CD1c-positive myeloid dendritic cell (primary cell): ENCODE measurements around the gene EFCAB5.
"Not testable (repeated sequence)": the region's sequence is repeated elsewhere in the genome, so short reads cannot be mapped to it uniquely, and the experiment has no call there.

Experiments
- DNase-seq: peaks from one replicate; pipeline ENCODE4 v3.0.0-alpha.2; 2016; ENCODE audit errors: extremely low spot score

The EFCAB5 gene

DNA sequence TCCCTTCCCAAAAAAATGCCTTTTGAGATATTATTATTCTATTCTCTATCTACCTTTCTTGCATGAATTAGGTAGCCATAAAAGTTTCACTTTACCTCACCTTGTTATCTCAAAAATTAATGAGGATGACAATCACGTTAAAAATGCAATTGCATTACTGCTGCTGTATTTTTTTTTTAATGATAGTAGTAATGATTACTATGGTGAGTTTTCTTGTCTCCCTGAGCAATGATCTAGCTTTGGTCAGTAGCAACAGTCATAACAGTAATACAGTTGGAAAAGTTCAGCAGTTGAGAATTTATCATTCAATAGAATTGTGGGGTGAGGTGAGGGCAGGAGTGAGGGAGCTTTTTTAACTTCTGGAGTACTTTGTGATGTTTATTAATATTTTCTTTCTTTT lies at the start of gene EFCAB5:
Gene EFCAB5 (plus strand): TSS at position 301 of the 400 bp plus-strand sequence. CDS start 163 bp downstream, outside the sequence.
- DNase-seq = no peak

DNA sequence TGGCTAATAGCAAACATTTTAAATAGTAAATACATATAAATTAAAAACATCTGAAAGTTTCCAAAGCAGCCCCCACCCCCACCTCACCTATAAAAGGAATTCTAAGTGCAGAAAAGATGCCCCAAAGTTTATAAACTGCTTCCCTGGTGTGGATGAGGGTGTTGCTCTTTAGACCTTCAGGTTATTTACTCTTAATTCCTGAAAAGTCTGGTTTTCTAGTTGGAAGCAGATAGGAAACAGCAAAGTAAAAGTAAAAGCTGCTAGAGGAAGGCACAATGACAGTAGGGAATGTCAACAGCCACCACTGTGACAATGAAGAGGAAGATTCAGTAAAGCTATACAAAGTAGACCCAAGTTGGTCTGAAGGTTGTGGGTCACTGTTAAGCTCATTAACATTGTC lies 49.2 kb upstream of the EFCAB5 start:
- DNase-seq = no peak

DNA sequence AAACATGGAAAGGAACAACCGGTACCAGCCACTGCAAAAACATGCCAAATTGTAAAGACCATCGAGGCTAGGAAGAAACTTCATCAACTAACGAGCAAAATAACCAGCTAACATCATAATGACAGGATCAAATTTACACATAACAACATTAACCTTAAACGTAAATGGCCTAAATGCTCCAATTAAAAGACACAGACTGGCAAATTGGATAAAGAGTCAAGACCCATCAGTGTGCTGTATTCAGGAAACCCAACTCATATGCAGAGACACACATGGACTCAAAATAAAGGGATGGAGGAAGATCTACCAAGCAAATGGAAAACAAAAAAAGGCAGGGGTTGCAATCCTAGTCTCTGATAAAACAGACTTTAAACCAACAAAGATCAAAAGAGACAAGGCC lies 44.3 kb upstream of the EFCAB5 start:
- not testable (repeated sequence) for DNase-seq

DNA sequence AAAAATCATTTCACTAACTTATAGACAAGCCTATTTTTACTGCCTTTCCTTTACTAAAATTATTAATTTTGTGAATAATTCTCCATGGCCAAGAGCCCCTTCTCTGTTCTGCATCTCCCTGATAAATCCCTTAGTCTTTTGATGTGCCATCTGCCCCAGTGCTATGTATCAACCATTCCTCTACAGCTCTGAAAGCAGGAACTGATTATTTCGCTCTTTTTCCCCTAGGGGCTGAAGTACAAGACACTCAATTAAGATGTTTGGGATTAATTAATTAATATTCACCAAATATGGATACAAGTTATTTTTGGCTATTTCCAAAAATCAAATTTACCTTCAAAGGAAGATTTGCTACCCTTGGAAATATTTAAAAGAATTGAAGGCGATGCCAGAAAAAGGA lies 38.0 kb upstream of the EFCAB5 start:
- DNase-seq = no peak

DNA sequence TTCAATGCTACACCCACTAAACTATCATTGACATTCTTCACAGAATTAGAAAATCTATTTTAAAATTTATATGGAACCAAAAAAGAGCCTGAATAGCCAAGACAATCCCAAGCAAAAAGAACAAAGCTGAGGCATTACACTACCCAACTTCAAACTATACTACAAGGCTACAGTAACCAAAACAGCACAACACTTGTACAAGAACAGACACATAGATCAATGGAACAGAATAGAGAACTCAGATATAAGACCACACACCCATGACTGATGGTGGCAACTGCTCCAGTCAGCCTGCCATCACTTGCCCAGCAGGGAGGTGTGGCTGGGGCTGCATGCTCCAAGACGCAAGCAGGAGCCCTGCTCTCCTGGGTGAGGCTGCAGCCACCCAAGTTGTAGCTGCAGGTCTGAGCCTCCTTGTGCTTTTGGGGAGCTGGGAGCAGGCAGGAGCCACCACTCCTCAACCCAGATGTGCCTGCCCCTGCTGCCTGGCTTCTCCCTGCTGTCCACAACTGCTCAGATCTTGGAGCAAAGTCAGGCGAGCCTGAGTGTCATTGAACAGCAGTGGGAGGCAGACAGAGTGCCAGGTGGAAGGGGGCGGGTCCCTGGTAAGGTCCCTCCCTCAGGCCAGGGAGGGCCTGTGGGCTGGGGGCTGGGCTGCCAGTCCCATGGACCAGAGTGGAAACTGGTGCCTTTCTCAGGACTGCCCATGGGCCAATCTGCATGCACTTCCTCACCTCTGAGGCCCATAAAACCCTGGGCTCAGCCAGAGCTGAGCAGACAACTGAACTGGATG lies 36.2 kb upstream of the EFCAB5 start:
- DNase-seq = no peak

DNA sequence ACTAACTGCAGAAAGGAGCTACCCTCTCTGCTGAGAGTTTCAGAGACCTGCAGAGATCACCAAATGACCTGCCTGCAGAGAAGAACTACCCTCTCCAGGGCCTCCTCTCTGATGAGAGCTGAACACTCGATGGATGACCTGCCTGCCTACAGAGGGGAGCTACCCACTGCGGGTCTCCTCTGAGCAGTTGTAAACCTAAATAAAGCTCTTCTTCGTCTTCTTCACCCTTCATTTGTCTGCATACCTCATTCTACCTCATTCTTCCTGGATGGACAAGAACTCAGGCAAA lies 35.6 kb upstream of the EFCAB5 start:
- no peak for DNase-seq

DNA sequence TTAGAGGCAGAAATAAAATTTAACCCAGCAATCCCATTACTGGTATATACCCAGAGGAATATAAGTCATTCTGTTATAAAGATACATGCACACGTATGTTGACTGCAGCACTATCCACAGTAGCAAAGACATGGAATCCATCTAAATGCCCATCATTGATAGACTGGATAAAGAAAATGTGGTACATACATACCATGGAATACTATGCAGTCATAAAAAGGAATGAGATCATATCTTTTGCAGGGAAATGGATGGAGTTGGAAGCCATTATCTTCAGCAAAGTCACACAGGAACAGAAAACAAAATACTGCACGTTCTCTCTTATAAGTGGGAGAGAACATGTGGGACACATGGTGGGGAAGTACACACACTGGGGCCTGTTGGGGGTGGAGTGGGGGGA lies 34.5 kb upstream of the EFCAB5 start:
- no peak for DNase-seq

DNA sequence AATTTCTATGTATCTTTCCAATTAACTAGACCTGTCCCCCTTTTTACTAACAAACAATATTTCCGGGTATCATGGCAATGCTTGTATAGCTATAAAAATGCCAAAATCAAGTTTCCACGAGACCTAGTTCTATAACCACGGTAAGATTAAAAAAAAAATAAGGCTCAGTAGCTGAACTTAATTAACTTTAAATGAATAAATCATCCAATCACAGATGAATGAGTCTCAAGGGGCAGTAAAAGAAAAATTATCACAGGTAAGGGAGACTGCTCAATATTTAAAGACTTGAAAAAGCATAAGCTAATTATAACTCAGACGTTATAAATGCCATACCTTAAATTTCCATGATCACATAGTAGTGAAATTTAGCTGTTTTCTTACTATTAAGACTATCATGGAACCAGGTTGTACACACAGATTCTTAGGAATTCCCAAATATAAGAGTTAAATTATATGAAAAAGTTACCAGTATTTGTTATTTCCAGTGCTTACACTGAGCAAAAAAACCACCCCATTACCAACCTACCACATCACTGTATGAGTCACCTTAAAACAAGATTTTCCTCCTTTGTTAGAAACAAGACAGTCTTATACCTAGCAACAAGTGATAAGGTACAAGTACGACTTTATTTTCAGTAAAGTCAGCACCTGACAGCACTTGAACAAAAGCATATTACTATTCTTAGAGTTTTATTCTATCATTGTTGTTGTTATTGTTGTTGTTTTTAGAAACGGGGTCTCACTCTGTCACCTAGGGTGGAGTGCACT lies 32.0 kb upstream of the EFCAB5 start:
- DNase-seq = no peak

DNA sequence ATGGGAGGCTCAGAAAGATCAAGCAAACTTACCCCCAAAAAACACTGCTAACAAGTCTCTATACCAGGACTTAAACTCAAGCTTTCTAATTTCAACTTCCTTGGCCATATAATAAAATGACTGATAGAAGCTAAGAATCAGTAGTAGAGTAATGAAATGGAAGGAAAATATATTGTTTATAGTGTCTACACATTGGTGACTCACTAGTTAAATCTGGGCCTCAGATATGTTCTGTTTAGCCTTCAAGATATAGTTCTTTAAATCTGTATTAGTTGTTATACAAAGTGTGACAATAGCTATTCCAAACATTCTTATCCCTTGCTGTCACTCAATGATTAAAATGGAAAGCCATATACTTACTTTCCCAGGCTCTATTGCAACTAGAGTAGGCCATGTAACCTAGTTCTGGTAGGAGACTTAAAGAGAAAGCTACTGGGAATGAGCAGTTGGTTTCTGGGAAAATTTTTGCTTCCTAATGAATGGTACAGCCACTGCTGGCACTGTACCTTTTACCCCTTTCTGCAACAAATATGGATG lies 29.7 kb upstream of the EFCAB5 start:
- DNase-seq = no peak

DNA sequence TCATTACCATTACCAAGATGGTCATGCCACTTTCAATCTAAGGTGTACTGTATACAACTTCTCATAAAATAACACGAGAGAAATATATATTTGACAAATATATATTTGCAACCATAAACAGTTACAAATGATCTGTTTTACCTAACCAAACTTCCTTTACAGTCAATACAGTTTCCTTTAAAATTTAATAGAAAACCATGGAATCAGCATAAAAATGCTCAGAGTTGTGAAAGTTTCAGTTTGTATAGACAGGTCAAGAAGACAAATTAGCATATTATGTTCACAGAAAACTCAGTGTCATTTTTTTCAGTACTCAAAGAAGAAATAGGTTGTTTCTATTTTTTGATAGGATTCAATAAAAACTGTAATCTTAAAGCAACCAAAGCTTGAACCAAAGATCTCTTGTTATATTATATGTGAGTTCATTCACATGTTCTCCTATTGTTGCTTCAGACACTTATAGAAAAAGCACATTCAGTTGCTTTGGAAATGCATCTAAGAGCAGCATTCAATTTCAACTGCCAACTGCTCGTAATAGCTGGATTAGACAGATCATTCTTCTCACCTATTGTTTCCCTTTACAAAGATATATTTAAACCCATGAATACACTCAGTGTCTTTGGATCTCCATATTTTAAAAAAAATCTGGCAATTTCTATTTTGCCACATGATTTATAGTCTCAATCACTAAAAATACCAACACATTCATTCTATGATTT lies 26.5 kb upstream of the EFCAB5 start:
- DNase-seq = no peak

DNA sequence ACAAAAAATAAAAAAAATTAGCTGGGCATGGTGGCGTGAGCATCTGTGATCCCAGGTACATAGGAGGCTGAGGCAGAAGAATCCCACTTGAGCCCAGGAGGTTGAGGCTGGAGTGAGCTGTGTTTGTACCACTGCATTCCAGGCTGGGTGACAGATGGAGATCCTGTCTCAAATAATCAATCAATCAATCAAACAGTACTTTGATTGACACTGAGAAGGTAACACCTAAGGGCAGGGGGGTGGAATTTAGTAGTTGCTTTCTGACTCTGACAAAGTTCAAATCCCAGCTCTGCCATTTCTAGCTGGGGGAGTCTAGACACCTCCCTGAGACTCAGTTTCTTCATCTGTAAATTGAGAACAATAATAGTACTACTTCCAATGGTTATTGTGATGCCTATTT lies 23.4 kb upstream of the EFCAB5 start:
- DNase-seq = no peak

DNA sequence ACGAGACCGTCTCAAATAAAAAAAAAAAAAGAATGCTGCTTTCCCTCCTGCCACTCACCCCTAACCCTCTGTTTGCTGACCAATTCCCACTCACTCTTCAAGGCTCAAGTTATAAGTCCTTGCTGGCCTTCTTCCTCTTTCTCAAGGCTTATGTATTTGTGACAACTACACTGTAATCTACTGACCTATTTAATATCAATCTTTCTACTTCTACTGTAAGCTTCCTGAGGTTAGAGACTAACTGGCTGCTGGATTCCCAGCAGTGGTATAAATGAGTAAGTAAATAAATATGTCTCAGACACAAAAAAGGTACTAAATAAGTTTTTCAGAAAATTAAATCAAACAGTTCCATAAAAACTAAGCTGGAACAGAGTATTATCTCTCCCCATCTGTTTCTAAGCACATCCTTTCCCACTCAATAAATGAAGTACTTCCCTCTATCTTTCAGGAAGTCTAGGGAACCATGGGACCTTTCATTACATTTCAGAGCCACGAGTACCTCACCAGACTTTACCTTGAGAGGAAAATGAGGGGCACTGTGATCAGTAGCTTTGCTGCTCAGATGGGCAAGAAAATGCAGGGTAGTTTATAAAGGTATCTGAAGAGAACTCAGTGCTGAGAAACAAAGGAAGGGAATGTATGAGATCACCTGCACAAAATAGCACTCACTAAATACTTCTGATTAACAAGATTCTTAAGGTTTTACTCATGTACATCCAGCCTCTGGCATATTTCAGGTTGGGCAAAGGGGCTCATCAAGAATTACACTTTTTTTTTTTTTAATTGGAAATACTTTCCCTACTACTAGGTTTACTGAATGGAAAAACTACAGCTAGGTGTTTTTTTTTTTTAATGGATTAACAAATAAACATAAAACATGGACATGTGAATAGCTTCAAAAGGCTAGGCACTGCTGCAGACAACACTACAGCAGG lies 22.2 kb upstream of the EFCAB5 start:
- peak; percentile 24 for DNase-seq

DNA sequence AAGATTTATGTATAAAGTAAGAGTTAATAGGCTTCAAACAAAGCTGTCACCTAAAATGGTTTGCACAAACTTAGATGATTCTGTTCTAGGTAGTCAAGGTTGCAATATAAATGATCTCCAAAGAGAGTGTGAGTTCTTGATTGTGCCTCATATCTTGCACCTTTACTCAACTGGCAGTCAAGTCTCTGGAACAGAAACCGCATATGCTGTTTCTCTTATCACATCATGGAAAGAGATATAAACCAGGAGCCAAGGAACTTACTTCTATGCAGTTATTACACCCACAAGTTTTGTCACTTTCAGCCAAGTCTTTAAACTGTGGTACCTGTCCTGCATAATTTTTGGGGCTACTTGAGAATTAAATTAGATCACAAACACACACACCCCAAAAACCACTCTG lies 16.6 kb upstream of the EFCAB5 start:
- no peak for DNase-seq

DNA sequence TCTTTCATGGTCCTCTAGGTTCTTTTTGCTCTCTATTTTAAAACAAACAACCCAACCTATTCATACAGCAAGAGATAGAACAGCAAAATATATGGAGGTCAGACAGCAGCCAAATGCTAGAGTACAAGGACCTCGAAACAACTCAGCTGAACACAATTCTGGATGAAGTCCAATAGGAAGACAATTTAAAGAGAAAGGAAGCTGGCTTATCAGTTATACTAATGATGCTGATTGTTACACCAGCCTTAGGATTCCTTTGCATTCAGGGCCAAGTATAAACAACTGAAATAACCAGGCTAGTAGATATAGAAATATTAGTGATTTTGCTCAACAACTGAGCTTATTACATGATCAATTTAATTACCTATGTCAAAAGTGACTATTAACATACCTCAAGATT lies 13.9 kb upstream of the EFCAB5 start:
- no peak for DNase-seq

DNA sequence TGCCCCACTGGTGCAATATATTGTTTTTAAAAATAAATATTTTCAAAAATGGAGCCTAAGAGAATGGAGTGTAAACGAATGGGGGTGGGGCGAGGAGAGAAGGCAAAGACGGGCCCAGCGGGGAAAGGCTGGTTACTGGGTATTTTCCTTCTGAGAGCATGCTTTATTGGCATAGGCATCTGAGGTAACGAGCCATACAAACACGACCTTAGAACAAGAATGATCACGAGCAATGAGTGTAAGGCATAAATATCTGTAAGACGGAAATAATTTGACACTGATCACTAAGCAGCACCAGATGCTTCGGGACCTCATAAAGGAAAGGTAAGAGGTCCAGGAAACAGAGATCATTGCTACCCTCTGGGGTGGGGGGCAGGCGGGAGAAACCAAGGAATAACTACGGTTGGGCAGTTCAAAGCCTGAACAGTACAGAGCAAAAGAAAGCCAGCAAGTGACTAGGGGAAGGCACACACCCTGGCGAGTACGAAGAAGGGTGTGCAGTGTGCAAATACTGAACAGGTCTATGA lies 12.4 kb upstream of the EFCAB5 start:
- no peak for DNase-seq

DNA sequence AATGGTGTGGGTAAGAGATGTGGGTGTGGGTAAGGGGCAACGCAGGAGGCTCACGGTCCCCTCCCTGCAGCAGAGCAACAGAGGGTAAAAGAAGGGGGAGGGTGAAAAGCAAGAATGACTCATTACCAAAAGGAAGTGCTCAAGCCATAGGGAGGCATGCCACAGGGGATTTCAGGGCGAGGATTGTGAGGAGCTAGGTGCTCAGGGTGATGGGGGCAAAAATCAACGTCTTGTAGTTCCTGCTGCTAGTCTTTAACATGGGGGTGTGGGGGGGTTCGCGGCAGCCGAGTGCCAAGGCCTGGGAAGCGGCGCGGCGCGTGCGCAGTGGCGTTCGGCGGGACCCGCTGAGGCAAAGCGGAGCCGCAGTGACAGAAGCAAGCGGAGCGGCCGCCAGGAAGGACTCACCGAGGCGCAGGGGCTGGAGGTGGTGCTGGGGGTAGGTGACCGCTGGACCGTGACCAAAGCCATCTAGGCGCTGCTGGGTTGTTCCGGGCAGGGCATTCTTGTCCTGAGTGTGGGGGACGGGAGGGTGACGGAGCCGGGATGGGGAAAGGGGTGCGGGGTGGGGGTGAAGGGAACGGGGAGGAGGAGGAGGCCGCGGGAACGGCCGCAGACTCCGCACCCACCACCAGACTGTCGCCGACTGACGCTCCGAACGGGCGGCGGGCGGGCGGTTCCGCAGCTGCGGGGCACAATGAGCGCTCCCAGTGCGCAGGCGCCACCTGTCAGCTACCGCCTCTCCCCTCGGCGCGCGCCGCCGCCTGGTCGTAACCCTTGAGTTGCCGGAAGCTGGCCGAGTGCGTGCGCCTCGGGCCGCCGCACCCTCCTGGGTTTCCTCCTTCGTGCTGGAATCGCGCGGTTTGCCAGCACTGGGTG lies 11.7 kb upstream of the EFCAB5 start, which contains the start of gene SSH2:
Gene SSH2 (minus strand): TSS at position 696 of the 876 bp plus-strand sequence. CDS start 228 bp downstream, at position 468.
- DNase-seq = peak; percentile 94

DNA sequence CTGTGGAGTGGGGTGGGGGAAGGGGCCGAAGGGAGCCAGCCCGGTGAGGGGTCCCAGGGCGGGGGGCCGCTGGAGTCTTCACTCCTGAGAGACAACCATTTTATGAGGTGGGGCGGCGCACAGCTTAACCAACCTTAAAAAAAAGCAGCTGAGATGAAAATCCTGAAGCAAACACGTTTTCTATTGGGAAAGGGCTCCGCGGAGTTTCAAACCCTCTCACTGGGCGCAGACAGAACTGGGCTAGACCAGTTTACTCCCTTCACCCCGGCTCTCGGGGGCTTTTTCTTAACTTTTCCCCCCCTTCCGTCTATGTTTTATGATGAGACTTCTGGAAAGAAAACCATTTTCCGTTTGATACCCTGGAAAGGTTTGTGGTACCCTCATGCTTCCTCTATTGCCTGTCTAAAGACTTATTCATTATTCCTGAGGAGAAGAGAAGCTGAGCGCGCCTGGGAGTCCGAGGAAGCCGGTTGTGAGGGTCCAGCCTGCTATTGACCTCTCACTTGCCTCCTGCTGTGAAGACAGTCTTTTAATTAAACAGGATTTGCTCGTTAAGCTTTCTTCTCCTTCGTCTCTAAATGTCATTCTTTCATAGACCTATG lies 10.9 kb upstream of the EFCAB5 start:
- peak; percentile 33 for DNase-seq

DNA sequence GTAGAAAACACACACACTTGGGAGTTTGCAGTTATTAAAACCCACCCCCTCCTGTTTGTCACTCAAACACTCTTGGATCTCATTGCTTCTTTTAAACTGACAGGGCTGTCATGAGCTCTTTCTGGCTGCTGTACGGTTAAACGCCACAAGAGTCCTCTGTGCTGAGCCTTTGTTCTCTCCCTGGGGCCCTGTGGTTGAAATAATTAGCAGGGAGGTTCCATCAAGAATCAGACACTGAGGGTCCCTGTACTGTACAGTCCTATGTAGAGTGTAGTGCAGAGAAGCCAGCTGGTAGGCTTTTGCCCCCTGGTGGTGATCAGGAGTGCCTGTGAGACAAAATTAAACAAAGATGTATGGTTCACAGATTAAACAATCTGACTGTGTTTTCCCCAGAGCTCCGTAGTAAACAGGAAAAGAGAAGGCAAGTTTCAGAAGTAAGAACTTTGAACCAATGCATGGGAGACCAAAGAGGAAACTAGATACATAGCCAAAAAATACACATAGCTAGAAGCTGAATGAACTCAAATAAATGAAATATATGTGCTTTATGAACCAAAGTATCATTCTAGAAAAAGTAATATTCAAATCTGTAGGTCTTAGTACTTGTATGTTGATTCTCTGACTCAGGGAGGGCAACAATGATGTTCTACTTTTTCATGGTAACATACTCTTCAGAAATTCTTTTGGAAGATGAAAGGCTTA lies 10.1 kb upstream of the EFCAB5 start:
- DNase-seq = peak; percentile 84

DNA sequence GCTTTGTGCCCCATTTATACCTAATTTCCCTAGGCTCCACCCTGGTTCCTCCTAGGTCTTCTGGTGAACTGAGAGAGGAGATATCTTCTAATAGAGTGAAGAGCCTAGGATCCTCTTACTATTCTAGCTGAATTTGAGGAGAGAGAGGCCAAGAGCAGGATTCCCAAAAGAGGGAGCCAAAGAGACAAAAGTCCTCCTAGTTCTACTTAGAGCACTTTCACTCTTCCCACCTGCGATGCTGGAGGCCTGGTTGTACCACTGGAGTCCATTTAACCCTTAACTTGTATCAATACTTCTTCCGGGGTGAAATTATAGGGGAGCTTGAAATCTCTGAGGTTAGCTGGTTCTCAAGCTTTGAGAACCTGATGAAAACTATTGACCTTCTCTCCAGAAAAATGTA lies 8.1 kb upstream of the EFCAB5 start:
- no peak for DNase-seq
